Measurements from ENCODE around the gene MAGOH.

The MAGOH gene

GRCh38 chr1:53270107-53270506 is 31.8 kb upstream of the MAGOH start:
- DNase-seq, result no peak

GRCh38 chr1:53267761-53268160 is 29.4 kb upstream of the MAGOH start:
- DNase-seq, result no peak

GRCh38 chr1:53266038-53266437 is 27.7 kb upstream of the MAGOH start:
- no peak for DNase-seq

GRCh38 chr1:53265581-53265980 is 27.3 kb upstream of the MAGOH start:
- DNase-seq, result no peak

- no peak for DNase-seq
These were observed 25.7 kb upstream of the MAGOH start for GRCh38 chr1:53264048-53264447.

GRCh38 chr1:53262000-53262399 is 23.7 kb upstream of the MAGOH start:
- DNase-seq, result no peak

- no peak for DNase-seq
These were observed 22.4 kb upstream of the MAGOH start for GRCh38 chr1:53260631-53261247.

GRCh38 chr1:53259932-53260331 is 21.6 kb upstream of the MAGOH start:
- no peak for DNase-seq

GRCh38 chr1:53258216-53258615 is 19.9 kb upstream of the MAGOH start:
- DNase-seq, result no peak

- DNase-seq, result no peak
These were observed 19.2 kb upstream of the MAGOH start for GRCh38 chr1:53257454-53258081.

- no peak for DNase-seq
These were observed 18.5 kb upstream of the MAGOH start for GRCh38 chr1:53256511-53257453.

- DNase-seq, result no peak
These were observed 16.7 kb upstream of the MAGOH start for GRCh38 chr1:53255031-53255430.

- no peak for DNase-seq
These were observed 15.8 kb upstream of the MAGOH start for GRCh38 chr1:53254011-53254640.

- DNase-seq, result no peak
These were observed 12.0 kb upstream of the MAGOH start for GRCh38 chr1:53250325-53250724.

GRCh38 chr1:53249706-53250105 is 11.4 kb upstream of the MAGOH start:
- DNase-seq, result no peak

- DNase-seq, result no peak
These were observed 8.2 kb upstream of the MAGOH start for GRCh38 chr1:53246261-53247134.

- DNase-seq, result no peak
These were observed 5.8 kb upstream of the MAGOH start for GRCh38 chr1:53244141-53244540.

GRCh38 chr1:53242381-53242780 is 4.1 kb upstream of the MAGOH start:
- no peak for DNase-seq

- no peak for DNase-seq
These were observed 3.5 kb upstream of the MAGOH start for GRCh38 chr1:53241828-53242227.

- DNase-seq, result no peak
These were observed 680 bp downstream of the MAGOH start for GRCh38 chr1:53237638-53238037.

- no peak for DNase-seq
These were observed 17.4 kb downstream of the MAGOH start for GRCh38 chr1:53220962-53221286.

- peak; percentile 91 for DNase-seq
These were observed 18.0 kb downstream of the MAGOH start, which contains the start of gene CZIB for GRCh38 chr1:53220171-53220961. Gene CZIB (minus strand): TSS chr1:53220634. CDS start chr1:53220575, 59 bp downstream.
